CD4-positive, alpha-beta T cell treated with Interleukin-6 for 4 hours (primary cell): Measurements from ENCODE around the gene ADCY7.
A peak's percentile ranks its signal among the peaks of the same experiment; 100 is the strongest.
"Not testable (repeated sequence)": the region's sequence is repeated elsewhere in the genome, so short reads cannot be mapped to it uniquely, and the experiment has no call there.

Source experiments
- DNase-seq: peaks from one replicate; pipeline ENCODE4 v3.0.0-alpha.2; 2020; ENCODE audit warnings: mixed read lengths

ADCY7 gene

GRCh38 chr16:50266337-50267091, at the start of gene ADCY7:
Gene ADCY7, plus strand, starts transcription at chr16:50266551. Its CDS starts 21,629 bp downstream, at chr16:50288180.
- DNase-seq = peak; percentile 92

- DNase-seq = no peak
Observed at GRCh38 chr16:50219402-50219975, 46.9 kb upstream of the ADCY7 start.

GRCh38 chr16:50224286-50224685, 42.1 kb upstream of the ADCY7 start:
- DNase-seq = no peak

- DNase-seq = no peak
Observed at GRCh38 chr16:50227120-50227519, 39.2 kb upstream of the ADCY7 start.

- DNase-seq = no peak
Observed at GRCh38 chr16:50227665-50228064, 38.7 kb upstream of the ADCY7 start.

- no peak for DNase-seq
Observed at GRCh38 chr16:50228364-50228868, 37.9 kb upstream of the ADCY7 start.

DNA sequence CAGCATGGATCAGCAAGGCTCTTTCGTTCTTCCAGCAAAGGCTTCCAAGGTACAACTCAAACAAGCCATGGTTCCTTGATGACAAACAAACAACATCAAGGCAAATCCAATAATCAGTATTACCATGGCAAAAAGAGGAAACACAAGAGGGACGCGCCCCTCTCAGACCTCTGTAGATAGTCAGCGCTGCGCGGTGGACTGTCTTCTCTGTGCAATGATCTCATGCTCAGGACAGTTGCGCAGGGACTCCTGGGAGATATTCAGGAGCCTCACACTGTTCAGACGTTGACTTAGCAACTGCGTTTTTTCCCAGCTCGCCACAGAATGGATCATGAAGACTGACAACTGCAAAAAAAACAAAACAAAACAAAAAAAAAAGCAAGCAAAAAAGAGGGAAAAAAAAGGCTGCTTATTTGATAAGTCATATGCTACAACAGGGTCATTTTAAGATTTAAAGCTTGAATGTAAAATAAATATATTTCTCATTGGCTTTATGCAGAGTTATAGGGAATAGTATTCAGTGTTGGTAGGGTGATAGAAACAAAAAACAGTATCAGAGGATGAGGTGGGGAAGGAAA, 37.1 kb upstream of the ADCY7 start:
- no peak for DNase-seq

GRCh38 chr16:50234771-50235556, 31.4 kb upstream of the ADCY7 start:
- DNase-seq = no peak

- no peak for DNase-seq
Observed at GRCh38 chr16:50235581-50235980, 30.8 kb upstream of the ADCY7 start.

- no peak for DNase-seq
Observed at GRCh38 chr16:50238314-50238713, 28.0 kb upstream of the ADCY7 start.

- DNase-seq = no peak
Observed at GRCh38 chr16:50238868-50239301, 27.5 kb upstream of the ADCY7 start.

DNA sequence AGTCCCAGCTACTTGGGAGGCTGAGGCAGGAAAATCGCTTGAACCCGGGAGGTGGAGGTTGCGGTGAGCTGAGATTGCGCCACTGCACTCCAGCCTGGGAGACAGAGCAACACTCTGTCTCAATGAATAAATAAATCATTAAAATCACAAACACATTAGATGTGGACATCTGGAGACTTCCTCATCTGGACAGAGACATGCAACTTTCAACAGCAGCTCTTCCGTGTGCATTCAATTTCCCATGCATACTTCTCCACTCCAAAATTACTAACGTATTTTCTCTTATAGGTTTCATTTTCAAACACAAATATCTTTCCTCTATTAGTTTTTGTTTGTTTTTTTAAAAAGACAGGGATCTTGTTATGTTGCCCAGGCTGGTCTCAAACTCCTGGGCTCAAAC, 23.3 kb upstream of the ADCY7 start:
- not testable (repeated sequence) for DNase-seq

- DNase-seq = no peak
Observed at GRCh38 chr16:50244140-50244503, 22.2 kb upstream of the ADCY7 start.

DNA sequence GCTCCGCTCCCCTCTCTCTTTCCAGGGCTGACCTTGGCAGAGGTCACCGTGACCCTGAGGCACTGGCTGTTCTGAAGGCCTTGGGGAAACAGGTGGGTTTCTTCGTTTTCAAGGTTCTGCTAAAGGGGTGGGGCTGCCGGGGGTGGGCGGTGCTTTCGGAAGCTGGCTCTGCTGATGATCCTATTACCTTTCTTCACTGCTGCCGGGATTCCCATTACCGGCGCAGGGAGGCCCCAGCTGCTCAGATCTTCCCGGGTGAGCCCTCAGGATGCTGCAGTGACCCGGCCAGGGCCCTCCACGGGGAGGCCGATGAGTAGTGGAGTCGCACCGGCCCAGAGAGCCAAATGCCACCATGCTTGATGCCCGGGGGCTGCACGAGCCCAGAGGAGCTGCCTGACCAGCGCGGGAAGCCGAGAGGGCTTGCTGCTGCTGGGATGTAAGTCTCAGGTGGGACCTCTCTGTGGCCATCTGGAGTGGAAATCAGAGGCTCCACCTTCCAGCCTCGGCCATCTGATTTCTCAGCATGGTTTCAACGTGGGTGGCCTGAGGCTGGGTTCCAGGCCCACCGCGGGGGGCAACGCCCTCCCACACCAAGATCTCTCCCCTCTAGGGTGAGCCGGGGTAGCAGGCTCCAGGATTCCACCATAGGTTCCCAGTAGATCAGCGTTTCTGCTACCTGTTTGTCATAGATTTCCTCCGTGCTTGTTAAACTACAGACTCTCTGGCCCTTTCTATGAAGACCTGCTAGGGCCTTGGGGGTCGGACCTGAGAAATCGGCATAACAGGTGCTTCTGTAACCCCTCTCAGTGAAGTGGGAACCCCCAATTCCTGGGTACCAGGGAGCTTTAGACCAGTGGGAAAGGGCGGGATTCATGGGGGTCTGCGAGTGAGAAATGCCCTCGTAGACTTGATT, 21.6 kb upstream of the ADCY7 start:
- DNase-seq = no peak

GRCh38 chr16:50245417-50246298, 20.7 kb upstream of the ADCY7 start:
- DNase-seq = peak; percentile 75

- DNase-seq = peak; percentile 26
Observed at GRCh38 chr16:50246299-50247122, 19.8 kb upstream of the ADCY7 start.

GRCh38 chr16:50247123-50247905, 19.0 kb upstream of the ADCY7 start:
- DNase-seq = no peak

DNA sequence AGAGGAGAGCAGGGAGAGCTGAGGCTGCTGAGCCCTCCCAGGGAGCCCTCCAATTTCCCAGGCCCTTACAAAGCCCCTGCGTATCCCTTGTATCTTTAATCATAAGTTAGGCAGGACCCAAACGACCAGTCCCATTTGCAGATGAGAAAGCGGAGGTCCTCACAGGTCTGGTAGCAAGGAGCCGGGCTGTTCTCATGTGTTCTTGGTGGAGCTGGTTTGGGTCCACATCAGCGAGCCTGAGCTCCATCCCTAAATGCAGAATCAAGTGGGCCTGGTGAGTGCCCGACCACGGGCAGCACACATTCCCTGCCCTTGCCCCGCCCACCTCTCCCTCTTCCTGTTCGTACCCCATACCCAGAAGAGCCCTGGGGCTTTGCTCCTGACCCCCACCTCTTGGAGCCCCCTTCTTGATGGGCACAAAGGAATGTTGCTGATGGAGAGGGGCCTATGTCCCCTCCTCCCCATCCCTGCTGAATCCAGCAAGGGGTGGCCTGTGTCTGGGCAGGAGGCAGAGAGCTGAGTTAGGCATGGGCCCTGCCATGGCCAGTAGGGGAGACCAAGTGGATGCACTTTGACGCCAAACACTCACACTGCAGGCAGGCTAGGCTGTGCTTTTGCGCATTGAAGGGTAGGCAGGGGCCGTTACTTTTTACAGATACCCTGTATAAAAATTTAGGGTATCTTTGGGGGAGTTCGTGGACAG, 18.3 kb upstream of the ADCY7 start:
- DNase-seq = no peak

DNA sequence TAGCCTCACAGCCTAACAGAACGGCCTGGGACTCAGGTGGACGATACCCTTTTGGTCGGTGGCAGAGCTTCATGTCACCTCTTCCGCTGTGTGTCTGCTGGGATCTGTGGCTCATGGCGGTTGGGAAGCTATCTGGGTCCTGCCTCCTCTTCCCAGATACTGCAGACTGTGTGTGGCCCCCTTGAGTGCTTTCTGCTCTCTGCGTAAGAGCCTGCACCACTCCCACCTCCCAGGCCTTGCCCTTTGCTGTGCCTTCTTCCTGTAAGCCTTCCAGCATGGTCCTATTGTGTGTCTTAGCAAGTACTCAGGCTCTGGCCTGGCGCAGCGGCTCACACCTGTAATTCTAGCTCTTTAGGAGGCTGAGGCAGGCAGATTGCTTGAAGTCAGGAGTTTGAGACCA, 17.5 kb upstream of the ADCY7 start:
- DNase-seq = no peak
